HG02610 (cell line): ENCODE results near the gene ZNF586.
"Not testable (repeated sequence)": the region's sequence is repeated elsewhere in the genome, so short reads cannot be mapped to it uniquely, and the experiment has no call there.

Source experiments
- ATAC-seq: cut with Tn5 transposase; IDR thresholded peaks from one replicate; pipeline ENCODE4 v1.9.1; 2021; ENCODE audit warnings: mild to moderate bottlenecking, moderate library complexity; ENCODE audit not compliant: unreplicated experiment

Gene ZNF586

DNA sequence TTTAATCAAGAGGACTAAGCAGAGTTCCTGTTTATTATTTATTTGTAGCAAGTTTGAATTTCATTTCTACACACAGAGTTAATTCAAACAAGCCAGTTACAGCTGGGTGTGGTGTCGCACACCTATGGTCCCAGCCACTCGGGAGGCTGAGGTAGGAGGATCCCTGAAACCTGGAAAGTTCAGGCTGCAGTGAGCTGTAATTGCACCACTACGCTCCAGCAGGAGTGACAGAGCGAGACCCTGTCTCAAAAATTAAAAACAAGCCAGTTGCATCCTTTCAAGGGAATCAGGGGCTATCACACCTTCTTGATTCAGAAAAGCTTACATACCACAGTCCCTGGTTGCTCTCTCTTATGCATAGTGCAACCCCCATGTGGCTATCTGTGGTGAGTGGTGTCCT, 19.8 kb downstream of the ZNF586 start:
- ATAC-seq: no peak

DNA sequence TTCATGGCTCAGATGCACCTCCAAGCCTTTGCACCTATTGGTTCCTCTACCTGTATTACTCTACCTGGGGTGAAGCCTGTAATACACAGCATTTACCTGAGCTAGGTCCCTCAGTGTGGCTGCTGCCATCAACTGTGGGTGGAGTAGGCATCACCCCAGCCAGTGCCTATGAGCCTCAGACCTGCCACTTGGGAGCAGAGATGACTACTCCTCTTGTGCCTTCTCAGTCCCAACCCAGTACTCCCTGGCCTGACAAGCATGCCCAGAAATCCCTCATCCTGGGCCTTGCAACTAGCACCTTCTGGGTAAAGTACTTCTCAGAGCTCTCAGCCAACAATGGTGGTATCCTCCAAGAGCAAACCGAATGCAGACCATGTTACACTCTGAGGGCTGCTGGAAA, 27.1 kb downstream of the ZNF586 start:
- ATAC-seq: not testable (repeated sequence)

DNA sequence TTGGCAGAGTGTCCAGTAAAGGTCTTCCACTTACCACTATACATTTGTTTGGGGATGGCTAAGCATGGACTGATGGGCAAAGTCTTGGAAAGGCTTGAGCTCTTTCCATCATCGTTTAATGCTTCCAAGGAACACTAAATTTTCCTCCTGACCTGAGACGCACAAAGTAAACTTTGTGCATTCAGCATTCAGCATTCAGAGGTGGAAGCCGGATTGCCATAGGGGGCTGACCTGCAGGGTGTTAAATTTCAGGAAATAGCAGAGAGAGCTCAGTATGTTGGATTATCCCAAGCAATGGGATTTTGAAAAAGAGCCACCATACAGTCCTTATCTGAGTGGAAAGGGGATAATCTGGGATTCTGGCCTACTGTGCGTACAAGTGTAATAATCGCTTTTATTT, 31.2 kb downstream of the ZNF586 start:
- ATAC-seq: no peak

DNA sequence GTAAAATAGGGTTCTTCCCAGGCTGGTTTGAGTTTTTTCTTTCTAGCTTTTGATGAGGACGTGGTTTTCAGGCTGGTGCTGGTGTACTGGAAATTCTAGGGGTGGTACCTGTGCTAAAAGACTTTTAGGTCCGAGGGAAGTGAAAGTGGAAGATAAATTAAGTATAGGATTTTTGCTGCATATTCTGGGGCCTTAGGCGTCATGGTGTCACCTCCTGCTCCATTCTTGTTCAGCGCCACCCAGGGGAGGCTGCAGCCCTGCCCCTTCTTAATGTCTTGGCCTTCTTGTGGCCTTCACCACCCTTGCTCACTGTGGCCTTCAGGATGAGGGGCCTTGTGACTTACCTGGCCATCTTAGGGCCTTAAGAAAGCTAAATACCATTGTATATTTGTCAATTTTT, 32.8 kb downstream of the ZNF586 start:
- ATAC-seq: peak; percentile 50

DNA sequence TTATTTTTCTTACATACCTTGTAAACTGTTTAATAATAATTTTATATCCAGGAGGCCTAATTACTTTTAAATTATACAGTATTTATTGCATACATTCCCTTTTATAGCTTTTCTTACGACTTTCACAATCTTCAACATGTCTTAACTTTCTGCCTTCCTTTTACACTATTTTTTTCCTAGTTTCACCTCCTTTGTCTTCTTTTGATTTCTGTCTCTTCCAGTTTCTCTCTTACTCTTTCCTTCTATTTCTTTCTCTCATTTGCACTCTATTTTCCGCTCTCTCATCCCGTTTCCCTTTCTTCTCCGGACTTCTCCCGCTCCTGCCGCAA, 33.8 kb downstream of the ZNF586 start:
- ATAC-seq: no peak

DNA sequence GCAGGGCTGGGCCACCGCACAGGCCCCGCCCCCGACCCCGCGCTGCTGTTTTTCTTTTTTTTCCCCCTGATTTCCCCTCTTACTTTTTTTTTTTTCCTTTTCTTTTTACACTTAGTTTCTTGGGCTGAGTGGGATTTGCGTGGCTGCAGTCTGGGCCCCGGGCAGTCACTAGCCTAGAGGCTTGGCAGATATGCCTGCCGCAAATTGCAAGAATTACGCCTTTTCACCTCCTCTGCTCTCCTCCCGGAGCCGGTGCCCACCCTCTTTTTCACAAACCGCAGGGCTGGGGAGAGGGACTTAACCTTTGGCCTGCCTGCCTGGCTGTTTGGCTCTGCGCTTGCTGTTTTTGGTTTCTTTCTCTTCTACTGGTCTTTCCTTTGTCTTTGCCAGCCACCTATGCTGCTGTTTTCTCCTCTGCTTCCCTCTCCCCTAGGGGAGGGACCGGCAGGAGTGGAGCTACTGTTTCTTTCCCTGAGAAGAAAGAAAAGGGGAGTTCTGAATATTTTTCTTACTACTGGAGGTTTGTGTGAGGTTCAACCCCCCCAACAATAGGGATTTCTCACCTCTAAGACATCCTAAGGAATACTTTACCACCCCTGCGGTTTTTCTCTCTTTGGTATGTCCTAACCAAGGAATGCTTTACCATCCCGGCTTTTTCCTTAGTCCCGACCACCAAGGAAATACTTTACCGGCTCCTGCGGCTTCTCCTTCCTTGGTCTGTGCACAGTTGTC, 34.3 kb downstream of the ZNF586 start:
- ATAC-seq: no peak

DNA sequence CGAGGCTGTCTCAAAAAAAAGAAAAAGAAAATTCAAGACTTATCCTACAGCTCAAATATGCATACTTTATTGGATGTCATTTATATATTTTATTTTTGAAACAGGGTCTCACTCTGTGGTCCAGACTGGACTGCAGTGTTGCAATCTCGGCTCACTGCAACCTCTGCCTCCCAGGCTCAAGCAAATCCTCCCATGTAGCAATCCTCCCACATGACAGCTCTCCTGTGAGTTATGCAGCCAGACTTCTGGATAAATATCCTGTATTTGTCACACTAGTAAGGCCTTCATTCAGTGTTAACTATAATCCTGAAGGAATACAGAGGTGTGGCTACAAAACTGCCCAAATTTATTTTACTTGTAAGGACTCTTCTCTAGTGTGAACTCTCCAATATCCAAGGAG, 38.1 kb downstream of the ZNF586 start:
- no peak for ATAC-seq

DNA sequence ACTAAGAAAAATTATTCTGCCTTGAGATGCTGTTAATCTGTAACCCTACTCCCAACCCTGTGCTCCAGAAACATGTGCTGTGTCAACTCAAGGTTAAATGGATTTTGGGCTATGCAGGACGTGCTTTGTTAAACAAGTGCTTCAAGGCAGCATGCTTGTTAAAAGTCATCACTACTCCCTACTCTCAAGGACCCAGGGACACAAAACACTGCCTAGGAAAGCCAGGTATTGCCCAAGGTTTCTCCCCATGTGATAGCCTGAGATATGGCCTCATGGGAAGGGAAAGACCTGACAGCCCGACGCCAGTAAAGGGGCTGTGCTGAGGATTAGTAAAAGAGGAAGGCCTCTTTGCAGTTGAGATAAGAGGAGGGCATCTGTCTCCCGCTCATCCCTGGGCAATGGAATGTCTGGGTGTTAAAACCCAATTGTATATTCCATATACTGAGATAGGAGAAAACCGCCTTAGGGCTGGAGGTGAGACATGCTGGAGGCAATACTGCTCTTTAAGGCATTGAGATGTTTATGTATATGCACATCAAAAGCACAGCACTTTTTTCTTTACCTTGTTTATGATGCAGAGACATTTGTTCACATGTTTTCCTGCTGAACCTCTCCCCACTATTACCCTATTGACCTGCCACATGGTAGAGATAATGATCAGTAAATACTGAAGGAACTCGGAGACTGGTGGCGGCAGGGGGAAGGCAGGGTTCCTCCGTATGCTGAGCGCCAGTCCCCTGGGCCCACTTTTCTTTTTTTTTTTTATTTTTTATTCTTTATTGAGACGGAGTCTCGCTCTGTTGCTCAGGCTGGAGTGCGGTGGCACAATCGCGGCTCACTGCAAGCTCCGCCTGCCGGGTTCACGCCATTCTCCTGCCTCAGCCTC, 41.2 kb downstream of the ZNF586 start:
- ATAC-seq: not testable (repeated sequence)

DNA sequence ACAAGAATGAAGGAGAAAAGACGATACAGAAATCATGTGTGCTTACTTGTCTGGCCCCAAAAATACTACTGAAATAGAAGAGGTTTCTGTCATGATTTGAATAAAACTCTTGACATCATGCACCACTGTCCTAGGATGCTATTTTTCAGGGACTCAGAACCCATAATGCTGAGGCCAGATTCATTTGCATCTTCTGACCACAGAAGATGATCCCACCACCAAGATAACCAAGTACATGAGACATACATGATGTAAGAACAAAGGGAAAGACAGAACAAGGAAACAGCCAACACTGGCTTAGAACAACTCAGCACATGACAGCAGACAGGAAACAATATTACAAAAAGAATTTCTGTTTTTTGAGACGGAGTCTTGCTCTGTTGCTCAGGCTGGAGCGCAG, 42.8 kb downstream of the ZNF586 start:
- ATAC-seq: peak; percentile 55

DNA sequence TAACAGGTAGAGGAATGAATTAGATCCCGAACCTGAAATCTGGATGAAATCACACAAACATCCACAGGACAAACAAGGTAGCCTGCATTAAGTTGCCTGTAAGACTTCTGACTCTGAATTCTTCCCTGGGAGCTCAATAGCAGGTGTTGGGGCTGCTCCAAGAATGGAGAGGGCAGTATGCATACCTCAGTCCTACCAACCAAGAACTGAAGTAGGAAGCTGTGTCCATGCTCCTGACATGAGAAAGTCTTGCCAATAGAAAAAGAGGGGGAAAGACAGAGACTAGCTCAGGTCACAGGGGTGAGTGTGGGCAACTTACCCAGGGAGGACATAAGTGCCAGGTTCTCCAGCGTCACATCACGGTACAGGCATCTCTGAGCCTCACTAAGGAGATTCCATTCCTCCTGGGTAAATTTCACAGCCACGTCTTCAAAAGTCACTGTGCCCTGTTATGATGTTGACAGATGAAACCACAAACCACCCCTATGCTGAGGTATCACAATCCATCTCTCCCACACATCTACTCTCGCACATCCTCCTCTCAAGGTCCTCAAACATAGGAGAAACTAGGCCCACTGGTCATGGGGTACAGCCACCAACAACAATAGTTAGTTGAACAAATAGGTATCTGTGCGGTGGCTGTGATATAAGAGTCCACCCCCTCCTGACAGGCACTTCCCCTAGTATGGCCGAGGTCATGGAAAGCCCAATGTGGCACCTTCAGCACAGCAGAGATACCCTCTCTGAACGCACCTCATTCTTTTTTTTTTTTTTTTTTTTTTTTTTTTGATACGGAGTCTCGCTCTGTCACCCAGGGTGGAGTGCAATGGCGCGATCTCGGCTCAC, 43.7 kb downstream of the ZNF586 start:
- not testable (repeated sequence) for ATAC-seq

DNA sequence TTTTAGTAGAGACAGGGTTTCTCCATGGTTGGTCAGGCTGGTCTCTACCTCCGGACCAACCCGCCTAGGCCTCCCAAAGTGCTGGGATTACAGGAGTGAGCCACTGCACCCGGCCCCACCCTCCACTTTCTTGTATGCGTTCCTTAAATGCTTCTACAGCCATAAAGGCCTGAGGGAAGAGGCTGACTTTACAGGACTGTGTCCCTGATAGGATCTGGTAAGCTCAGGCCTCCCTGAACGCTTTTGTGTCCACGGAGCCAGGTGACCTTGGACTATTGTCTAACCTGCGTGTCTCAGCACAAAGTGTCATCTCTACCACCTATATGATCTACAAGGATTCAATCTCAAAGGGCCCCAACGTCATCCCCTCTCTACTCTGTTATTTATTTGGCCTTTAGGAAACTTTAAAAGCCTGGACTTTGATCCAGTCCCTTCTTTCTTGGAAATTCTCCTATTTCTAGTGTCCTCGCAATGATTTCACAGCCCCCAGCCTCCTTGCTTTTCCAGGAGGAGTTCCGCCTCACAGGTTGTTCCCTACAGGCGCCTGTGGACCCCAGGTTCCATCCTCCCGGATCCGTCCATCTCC, 44.5 kb downstream of the ZNF586 start:
- ATAC-seq: no peak

DNA sequence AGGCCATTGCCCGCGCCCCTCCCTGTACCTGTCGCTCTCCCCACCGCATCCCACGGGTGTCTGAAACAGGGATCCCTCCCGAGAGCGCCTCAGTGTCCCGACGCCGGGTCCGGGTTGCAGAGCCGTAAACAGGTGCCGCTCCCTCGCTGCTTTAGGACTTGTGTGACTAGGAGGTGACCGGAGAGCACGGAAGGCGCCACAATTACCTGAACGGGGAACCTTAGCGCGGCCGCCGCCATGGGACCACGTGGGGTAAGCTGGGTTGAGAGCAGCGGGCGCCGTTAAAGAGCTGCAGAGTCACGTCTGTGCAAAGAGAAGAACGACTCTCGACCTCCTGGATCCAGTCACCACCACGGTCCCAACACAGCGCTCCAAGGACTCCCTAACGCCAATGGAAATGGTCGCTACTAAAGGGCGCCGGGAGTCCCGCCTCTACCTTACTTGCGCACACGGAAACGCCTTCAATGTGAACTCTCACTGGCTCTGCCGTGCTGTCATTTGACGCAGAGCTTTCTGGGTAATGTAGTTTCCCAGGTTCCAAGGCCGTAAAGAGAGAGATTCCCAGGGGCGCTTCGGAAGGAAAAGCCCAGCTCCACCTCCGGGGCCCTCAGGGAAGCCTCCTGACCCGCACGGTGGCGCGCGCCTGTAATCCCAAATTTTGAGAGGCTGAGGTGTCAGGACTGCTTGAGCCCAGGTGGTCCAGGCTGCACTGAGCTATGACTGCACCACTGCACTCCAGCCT, 45.2 kb downstream of the ZNF586 start, which contains the start of gene ZNF552:
Gene ZNF552 (minus strand): TSS at position 409 of the 742 bp plus-strand sequence. CDS start 170 bp downstream, at position 239.
- ATAC-seq: peak; percentile 73

DNA sequence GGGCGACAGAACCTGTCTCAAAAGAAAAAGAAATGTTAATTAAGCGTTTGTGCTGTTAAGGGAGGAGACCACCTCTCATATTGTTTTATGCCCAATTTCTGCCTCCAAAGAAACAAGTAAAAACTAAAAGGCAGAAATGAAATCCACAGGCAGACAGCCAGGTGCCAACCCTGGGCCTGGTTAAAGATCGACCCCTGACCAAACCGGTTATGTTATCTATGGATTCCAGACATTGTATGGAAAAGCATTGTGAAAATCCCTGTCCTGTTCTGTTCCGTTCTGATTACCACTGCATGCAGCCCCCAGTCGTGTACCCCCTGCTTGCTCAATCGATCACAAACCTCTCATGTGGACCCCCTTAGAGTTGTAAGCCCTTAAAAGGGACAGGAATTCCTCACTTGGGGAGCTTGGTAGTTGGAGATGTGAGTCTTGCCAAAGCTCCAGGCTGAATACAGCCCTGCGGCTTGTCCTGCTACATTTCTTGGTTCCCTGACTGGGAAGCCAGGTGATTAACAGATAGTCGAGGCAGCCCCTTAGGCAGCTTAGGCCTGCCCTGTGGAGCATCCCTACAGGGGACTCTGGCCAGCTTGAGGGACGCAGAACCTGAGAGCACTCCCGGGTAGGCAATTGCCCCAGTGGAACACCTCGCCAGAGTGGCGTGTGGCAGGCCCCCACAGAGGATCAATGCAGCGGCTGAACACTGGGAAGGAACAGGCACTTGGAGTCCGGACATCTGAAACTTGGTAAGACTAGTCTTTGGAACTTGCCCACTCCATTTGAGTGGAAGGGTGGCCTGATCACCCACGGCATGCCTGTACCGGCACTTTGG, 46.0 kb downstream of the ZNF586 start:
- no peak for ATAC-seq

DNA sequence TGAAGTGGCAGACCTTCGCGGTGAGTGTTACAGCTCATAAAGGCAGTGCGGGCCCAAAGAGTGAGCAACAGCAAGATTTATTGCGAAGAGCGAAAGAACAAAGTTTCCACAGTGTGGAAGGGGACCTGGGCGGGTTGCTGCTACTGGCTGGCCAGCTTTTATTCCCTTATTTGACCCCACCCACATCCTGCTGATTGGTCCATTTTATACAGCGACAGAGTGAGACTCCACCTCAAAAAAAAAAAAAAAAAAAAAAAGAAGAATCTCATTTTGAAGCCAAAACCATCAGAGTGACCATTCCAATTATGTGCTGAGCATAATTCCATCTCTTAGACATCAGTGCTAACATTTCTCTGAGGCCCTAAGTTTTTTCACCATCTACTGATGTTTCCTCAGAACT, 47.2 kb downstream of the ZNF586 start:
- ATAC-seq: no peak

DNA sequence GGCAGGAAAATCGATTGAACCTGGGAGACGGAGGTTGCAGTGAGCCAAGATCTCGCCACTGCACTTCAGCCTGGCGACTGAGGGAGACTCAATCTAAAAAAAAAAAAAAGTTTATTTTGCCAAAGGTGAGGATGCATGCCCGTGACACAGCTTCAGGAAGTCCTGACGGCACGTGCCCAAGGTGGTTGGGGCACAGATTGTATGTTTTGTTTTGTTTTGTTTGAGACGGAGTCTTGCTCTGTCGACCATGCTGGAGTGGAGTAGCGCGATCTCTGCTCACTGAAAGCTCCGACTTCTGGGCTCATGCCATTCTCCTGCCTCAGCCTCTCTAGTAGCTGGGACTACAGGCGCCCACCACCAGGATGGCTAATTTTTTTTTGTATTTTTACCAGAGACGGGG, 48.5 kb downstream of the ZNF586 start:
- no peak for ATAC-seq

DNA sequence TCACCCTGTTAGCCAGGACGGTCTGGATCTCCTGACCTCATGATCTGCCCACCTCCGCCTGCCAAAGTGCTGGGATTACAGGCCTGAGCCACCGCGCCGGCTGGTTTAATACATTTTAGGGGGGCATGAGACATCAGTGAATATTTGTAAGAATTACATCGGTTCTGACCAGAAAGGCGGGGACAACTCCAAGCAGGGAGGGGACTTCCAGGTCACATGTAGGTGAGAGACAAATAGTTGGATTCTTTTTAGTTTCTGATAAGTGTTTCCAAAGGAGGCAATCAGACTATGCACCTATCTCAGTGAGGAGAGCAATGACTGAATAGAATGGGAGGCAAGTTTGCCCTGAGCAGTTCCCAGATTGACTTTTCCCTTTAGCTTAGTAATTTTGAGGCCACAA, 48.9 kb downstream of the ZNF586 start:
- no peak for ATAC-seq

DNA sequence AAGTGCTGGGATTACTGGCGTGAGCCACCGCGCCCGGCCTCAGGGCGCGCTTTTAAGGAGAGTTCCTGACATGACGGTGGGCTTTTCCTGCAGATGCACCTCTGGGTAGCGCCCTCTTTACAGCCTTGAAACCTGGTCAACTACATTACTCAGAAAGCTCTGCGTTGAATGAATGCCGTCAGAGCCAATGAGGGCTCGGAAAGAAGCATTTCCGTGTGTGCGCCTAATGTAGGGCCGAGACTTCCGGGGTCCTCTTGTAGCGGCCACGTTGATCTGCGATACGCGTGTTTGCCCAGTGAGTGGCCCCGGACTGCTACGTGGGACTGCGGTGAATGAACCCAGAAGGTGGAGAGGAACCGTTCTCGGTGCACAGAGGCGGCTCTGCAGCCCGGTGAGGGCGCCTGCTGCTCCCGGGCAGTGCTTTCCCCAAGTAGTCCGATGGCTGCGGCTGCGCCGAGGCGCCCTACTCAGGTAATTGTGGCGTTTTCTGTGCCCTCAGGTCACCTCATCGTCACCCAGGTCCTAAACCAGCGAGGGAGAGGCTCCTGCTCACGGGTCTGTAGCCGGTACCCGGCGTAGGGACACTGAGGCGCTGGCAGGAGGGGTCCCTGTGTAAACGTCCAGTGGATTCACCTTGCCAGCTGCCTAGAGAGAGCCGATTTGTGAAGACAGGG, 50.1 kb downstream of the ZNF586 start:
- ATAC-seq: peak; percentile 92

DNA sequence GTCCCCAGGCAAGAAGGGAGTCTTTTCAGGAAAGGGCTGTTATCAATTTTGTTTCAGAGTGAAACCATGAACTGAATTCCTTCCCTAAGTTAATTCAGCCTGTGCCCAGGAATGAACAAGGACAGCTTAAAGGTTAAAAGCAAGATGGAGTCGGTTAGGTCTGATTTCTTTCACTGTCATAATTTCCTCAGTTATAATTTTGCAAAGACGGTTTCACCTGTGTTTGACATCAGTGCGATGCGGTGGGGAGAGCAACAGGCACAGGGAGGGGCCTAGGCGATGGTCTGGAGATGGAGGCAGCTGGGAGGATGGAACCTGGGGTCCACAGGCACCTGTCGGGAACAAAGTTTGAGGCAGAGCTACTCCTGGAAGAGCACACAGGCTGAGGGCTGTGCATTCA, 51.1 kb downstream of the ZNF586 start:
- no peak for ATAC-seq

DNA sequence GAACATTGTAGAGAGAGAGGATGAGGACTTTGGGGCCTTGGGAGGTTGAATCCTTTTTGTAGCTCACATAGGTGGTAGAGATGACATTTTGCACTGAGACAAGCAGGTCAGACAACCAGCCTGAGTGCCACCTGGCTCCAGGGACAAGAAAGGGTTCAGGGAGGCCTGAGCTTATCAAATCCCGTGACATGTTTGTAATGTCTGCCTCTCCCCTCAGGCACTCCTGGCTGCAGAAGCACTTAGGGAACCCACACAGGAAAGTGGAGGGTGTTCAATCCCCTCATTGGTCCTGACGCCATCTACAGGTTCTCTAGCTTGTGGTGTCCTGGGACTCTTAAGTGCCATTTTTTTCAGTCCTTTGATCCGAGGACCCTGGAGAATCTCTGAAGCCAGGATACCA, 51.6 kb downstream of the ZNF586 start:
- not testable (repeated sequence) for ATAC-seq
